Omental fat pad (tissue), 4 donors: ENCODE measurements around the gene SLC26A11. TPM values are rescaled to one million over a fixed set of nuclear protein-coding genes. Genes with fewer than 3 reads are reported as not detected.

Source experiments
- ATAC-seq: fragments of 150-250 bp; one replicate; pipeline ENCODE4 v1.9.1; 2016; ENCODE audit warnings: mild to moderate bottlenecking, moderate library complexity; ENCODE audit not compliant: low FRiP score
- DNase-seq: peaks from one replicate; pipeline ENCODE4 v3.0.0-alpha.2; 2019; ENCODE audit warnings: low spot score
- CTCF ChIP-seq, 3 donors: fragments of 450-650 bp; IDR thresholded peaks; one replicate each; pipeline ENCODE4 v1.5.1; 2016 to 2017; ENCODE audit warnings: antibody characterized with exemption in 3 of 3, mild to moderate bottlenecking in 3 of 3, moderate library complexity in 2 of 3
- total RNA-seq, 4 donors: library from RNA; depleted of rRNA; stranded (reverse); fragments of >200 nt; gene quantifications; one replicate each; pipeline ENCODE4 v1.1.0, GENCODE V29; 2016

The SLC26A11 gene
- total RNA-seq, 4 donors from 2014 or later: 9.1 to 18.9 (median 11.3) TPM

- peak; percentile 87 for ATAC-seq
- TF ChIP-seq CTCF (IDR thresholded peaks at IDR 0.05): no peak
- DNase-seq: no peak
Observed at GRCh38 chr17:80187515-80187941, 32.7 kb upstream of the SLC26A11 start.

GRCh38 chr17:80189611-80190010 is 30.6 kb upstream of the SLC26A11 start:
- no peak for TF ChIP-seq CTCF (IDR thresholded peaks at IDR 0.05)
- DNase-seq (no peak), ATAC-seq (no peak)

- ATAC-seq: no peak
- TF ChIP-seq CTCF (IDR thresholded peaks at IDR 0.05): no peak
- no peak for DNase-seq
Observed at GRCh38 chr17:80190716-80191115, 29.5 kb upstream of the SLC26A11 start.

GRCh38 chr17:80191192-80191591 is 29.0 kb upstream of the SLC26A11 start:
- ATAC-seq (no peak), DNase-seq (no peak)
- no peak for TF ChIP-seq CTCF (IDR thresholded peaks at IDR 0.05)

GRCh38 chr17:80191865-80192661 is 28.2 kb upstream of the SLC26A11 start:
- ATAC-seq (no peak), DNase-seq (no peak)
- no peak for TF ChIP-seq CTCF (IDR thresholded peaks at IDR 0.05)

GRCh38 chr17:80195141-80195540 is 25.1 kb upstream of the SLC26A11 start:
- no peak for TF ChIP-seq CTCF (IDR thresholded peaks at IDR 0.05)
- ATAC-seq (no peak), DNase-seq (no peak)
